ENCODE results near the gene ARMS2.

Gene ARMS2, protein sequence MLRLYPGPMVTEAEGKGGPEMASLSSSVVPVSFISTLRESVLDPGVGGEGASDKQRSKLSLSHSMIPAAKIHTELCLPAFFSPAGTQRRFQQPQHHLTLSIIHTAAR

DNA sequence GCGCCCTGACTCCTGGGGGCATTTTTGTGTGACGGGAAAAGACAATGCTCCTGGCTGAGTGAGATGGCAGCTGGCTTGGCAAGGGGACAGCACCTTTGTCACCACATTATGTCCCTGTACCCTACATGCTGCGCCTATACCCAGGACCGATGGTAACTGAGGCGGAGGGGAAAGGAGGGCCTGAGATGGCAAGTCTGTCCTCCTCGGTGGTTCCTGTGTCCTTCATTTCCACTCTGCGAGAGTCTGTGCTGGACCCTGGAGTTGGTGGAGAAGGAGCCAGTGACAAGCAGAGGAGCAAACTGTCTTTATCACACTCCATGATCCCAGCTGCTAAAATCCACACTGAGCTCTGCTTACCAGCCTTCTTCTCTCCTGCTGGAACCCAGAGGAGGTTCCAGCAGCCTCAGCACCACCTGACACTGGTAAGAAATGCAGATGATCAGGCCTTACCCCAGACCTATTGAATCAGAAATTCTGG, at the start of gene ARMS2:
Gene ARMS2 (plus strand): TSS at position 51 of the 478 bp plus-strand sequence. CDS start 75 bp downstream, at position 126.
- no peak for DNase-seq

DNA sequence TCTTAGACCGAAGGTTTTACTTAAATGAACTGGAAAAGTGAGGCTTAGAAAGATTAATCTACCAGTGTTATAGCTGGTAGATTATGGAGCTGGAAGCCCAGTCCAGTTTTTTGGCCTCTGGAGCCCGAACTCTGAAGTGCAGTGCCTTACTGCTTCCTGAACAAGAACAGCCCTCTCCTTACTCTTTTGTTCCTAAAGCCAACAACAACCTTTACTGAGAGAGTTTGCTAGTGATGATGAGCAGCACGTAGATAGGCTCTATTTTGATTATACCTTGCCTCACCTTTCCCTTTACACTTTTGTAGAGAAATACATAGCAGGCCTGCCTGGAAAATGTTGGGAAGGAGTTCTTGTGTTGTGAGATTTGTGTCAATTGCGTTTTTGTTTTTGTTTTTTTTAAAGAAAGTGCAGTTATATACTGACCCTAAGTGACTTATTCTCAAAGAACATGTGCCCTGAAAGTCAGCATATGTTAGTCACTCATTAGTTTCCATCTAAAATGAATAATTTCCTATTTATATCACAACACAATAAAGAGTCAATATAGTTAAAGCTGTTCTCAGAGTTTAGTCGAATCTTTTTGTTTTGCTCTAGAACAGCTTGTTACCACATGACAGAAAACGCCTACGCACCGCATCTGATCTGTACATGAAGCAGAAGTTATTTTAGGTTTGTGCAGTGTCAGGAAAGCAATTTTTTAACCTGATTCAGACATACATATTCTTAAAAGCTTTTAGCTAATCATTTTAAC, 46.9 kb upstream of the ARMS2 start:
- peak; percentile 51 for DNase-seq

DNA sequence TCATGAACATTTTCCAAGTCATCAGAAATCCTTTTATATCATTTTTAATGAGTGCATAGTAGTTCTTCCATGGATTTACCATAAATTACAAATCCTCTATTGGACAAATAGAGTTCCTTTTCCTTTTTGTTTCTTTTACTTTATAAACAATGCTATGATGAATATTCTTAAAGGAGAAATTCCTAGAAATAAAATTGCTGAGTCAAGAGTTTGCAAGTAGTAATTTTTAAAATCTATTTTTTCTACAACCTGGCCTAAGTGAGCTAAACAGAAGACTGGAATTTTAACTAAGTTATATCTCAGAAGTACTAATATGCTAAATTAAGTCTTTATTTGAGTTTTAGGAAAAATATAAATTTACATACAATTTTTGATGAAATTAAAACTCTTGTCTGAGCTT, 41.1 kb upstream of the ARMS2 start:
- DNase-seq = no peak

DNA sequence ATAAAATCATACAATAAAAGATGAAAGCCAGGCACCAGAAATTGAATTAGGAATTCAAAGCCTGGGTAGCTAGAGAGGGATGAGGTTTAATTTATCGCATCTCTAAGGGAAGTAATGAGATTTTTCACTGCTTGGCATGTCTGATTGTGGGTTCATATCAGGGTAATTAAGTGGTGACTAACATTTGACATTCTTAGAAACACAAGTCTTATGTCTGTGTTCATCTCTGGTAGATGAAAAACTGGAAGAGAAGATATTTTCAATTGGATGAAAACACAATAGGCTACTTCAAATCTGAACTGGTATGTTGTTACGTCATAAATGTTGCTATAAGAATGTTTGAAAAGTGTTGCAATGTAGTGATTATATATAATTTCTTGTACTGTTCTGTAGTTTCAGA, 36.8 kb upstream of the ARMS2 start:
- no peak for DNase-seq

DNA sequence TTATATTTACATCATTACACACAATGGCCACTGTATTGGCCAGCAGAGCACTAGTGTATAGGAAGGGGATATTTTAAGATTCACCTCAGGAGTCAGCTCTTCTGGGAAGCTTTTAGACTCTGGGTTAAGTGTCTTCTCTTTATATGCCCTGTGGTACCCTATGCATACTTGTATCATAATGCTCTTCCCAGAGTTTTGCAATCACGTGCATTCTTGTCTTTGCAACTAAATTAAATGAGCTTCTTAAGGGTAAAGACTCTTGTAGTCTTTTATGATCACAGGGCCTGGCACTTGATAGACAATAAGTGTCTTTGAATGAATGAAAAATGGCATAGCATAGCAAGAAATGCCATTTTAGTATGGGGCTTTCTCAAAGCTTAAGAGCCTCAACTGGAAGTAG, 35.4 kb upstream of the ARMS2 start:
- DNase-seq = no peak

DNA sequence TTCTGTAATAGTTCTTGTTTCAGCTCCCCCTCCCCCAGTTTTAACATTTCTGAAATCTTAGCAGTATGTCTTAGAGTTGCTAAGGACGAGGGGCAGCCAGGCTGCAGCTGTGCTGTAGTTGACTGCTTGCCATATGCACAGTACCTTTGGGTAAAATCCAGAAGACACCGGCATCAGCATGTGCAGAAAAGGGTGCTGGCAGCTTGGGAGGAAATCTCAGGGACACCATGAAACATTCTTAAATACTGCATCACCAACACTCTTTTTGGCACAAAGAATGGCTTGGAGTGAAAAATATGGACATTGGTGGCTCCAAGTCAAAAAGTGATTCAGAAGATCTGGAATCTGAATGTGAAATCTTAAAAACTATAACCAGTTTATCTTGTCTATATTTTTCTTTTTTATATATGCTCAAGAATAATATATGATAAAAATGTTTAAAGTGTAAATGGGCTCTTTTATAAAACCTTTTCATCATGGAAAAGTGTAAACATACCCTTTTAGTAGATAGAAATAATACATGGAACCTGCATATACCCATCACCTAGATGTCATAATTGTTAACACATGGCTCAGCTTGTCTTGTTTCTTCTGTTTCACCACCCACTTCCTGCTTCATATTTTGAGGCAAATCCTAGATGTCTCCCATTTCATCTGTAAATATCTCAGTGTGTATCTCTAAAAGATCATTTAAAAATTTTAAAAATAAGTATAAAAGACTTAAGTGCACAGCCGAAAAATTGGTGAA, 34.4 kb upstream of the ARMS2 start:
- DNase-seq = no peak

DNA sequence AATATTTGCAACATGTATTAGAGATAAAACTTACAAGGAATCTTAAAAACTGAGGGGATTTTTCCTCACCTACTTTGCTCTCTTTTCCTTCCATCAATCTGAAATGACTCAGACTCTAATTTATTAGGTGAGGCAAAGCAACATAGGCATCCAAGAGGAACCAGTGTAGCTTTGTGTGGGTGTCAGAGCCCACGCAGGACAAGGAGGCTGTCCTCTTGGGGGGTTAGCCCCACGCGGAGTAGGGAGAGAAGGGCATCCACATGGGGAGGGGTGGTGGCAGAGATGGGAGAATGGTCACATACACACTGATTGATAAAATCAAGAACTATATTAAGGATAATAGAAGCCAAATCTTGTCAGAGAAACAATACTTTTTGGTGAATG, 33.8 kb upstream of the ARMS2 start:
- no peak for DNase-seq

DNA sequence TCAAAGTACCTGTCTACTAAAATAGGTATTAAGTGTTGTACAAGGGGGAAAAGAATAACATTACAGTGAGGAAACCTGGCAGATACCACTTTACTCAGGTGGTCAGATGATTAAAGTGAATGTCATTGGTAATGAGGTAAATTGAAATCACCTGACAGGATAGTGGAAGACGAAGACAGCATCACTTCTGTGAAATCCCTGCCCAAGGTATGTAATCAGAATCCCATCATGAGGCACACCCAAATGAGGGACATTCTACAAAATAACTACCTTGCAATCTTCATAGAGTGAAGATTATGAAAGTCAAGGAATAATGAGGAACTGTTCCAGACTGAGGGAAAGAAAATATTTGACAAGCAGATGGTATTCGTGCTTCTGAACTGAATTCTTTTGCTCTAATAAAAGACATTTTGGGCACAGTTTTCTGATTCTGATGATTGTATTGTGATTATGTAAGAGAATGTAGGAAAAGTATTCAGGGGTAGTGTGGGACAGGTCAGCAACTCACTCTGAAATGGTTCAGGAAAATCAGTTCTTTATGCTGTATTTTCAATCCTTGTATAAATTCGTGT, 33.3 kb upstream of the ARMS2 start:
- no peak for DNase-seq

DNA sequence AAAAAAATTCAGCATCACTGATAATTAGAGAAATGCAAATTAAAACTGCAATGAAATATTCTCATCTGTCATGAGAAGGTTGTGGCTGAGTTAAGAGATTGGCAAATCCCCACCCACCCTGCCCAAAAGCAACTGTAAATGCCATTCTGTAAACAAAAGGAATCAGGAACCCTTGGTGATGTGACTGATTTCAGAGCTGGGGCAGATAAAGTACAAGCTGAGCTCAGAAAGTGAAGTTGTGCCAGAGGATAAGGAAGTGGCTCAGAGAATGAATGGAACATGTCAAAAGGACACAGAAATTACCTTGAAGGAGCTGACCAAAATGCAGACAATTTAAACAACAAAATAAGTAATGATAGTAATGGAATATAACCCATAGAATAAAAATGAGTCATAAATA, 32.7 kb upstream of the ARMS2 start:
- no peak for DNase-seq

DNA sequence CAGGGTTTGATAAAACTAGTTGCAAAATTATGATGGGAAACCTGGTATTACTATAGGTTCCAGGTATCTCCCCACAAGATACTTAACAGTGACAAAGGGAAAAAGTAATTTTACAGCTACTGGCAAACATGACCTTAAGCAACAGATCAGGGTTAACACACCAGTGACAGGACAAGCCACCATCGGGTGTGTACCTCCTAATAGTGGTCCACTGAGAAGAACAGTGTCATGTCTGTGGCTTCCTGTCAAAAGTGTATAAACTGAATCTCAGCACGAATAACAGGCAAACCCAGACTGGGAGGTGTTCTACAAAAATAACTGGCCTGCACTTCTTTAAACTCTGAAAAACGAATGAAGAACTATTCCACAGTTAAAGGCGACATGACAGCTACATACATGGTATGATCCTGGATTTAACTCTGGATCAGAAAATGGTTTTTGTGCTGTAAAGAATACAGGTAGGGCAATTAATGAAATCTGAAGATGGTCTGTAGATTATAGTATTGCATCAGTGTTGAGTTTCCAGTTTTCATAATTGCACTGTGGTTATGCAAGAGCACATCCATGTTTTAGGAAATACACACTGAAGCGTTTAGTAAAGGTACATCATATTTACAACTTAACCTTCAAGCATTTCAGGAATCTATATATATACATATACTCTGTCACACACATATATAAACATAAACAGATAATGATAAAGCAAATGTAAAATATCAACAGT, 32.0 kb upstream of the ARMS2 start:
- no peak for DNase-seq

DNA sequence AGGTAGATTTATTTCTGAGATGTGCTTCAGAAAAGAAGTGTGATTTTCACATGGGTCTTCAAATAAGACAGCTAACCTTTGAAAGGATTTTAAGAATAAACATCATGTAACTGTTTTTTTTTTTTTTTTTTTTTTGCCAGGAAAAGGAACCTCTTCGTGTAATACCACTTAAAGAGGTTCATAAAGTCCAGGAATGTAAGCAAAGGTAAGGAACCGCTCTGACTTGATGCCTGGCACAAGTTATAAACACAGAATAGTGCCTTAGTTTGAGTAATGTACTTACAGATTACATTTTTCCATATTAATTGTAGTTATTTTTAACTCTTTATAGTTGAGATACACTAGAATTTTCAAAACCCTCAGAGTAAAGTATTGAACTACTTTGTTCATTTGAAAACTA, 30.4 kb upstream of the ARMS2 start:
- no peak for DNase-seq

DNA sequence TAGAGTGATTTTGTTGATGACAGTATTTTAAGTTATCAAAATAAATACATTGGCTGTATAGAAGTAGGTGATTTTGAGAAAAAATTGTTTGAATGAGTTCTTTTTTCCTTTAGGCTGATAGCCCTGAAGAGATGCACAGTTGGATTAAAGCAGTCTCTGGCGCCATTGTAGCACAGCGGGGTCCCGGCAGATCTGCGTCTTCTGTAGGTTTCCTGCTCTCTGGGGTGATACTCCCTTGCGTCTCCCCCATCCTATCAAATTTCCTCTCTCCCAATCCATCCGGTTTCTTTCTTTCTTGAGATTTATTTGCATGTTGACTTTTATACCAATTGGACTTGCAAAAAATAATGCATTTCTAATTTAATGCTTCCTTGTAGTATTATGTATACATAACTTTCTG, 27.6 kb upstream of the ARMS2 start:
- no peak for DNase-seq

DNA sequence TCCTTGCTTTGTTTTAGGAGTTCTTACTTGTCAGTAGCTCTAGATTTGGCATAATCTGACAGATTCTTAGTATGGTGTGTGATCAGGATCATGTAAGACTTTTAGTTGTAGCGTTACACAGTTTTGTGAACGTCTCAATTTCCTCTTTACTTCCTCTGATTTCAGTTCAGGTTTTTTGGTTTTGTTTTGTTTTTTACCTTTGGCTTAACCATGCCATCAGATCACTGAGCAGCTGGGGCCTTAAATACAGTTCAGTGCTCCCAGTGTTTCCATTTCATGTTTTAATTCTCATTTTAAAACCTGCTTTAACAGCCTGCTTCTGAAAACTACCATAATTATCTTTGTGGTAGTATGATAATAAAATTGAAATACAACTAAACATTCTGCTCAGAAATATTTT, 27.2 kb upstream of the ARMS2 start:
- DNase-seq = no peak

DNA sequence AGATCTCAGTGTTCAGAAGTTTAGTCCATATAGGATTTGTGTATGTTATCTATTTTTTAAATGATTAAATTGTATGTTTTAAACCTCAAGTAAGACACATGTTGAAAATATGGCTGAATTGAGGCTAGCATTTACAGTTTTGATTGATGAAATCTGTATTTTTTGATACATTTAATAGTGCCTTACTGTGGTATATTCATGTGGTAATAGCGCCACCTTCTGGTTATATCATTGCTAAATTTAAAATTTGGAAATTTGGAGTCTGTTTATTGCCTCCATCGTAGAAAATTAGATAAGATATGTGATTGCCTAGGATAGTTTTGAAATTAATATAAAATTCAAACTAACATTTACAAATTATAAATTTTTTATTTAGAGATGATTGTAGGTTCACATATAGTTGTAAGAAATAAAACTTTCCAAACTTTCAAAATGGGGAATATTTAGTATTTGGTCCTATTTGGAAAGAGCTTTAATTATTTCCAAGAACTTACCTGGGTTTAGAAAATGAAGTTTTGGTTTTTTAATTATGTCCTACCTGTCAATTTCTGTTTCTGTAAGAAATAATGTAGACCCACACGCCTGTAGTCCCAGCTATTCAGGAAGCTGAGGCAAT, 19.1 kb upstream of the ARMS2 start:
- DNase-seq = no peak

DNA sequence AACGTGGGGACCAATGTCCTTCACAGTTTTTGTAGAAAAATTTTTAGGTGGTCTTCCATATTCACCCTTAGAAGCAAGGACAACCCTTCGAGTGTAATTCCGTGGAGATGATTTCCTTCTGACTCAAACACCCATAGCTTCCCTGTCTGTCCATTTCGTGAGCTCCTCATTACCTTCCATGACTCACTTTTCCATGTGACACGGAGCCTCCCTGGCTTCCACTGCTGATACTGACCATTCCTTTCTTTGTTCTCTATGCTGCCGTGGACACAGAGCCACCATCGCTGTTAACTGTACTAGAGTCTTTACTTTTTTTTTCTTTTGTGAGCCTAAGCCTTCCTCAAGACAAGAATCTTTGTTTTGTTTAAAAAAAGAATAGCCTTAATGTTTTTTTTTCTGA, 12.5 kb upstream of the ARMS2 start:
- DNase-seq = no peak

DNA sequence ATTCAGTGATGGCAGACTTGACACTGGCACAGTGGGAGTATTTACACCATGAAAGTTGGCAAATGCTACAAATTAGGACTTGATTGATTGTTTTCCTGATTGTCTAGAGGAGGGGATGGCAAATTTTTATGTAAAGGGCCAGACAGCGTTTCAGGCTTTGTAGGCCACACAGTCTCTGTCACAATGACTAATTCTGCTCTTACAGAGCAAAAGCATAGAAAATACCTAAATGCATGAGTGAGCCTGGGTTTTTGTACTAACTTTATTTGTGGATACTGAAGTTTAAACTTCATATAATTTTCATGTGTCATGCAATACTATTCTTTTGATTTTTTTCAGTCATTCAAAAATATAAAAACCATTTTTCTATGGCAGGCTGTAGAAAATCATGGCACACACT, 9.0 kb upstream of the ARMS2 start:
- DNase-seq = no peak

DNA sequence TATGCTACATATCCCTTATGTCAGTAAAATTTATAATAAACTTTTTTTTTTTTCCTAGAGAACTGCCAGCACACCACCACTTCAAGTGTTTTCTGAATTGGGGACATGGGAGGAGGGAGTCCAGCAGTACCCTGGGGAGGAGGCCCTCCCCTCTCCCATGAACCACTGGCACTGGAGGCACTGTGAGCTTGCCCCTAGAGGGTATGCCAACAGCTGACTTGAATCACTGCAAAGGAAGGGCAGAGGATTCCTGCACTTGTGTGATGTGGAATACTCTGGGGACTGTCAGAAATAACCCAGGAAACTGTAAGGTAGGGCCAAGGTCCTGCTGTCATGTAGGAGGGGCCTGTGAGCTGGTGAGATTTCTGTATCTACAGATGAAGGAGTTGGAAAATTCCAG, 8.5 kb upstream of the ARMS2 start:
- no peak for DNase-seq

DNA sequence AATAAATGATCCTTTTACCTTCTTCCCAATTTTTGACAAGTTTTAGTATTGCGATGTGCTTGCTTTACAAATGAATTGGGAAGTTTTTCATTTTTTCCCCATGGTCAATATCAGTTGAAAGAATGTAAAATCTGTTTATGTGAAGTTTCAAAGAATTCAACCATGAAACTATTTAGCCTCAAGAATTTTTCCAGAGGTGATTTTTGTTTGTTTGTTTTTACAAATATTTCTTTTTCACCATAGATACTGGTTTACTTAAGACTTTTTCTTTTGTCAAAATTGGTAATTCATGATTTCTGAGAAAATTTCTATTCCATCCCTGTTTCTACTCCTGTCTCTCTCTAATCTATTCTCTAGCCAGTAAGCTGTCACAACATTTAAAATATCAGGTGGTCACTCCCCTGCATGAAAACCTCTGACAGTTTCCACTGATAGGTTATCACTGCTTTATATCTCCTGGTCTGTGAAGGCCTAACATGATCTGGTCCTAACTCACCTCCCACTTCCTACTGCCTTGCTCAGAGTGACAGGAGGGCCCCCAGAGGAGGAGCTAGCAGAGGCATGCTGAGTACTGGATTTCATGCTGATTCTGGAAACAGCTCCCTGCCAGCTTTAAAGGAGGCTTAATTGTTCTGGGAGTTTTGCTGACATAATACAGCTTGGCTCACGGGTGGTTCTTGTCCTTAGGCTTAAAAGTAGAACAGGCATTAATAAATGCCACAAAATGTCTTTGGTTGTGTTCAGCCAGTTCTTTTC, 7.6 kb upstream of the ARMS2 start:
- DNase-seq = no peak

DNA sequence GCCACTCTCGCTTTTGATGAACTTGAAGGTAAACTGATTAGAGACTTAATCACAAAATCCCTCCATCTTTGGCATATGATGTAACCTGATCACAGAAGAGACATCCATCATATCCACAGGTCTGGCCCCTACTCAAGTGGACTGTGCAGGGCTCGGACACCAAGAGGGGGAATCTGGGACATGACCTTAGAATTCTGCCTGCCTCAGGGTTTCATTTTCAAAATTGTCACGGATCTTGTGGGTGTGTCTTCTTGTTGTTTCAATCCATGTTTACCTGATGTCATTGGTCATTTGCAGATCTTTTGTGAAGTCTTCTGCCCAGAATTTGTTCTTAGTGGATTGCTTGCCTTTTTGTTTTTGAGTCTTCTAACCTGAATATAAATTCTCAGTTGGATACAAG, 5.9 kb upstream of the ARMS2 start:
- DNase-seq = no peak

DNA sequence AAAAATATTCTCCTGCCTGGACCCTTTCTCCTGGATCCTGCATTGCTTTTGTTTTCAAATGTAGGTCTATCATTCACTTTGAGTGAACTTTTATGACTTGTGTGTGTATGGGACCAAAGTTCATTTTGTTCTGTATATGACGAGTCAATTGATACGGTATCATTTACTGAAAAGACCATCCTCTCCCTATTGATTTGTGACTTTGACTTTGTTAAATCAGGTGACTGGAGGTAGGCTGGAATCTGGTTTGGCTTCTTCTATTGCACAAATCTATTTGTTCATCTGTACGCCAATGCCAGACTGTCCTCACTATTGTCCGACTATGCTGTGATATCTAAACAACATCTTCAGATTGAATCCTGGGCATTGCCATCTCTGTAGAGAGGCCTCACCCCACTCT, 5.3 kb upstream of the ARMS2 start:
- no peak for DNase-seq

DNA sequence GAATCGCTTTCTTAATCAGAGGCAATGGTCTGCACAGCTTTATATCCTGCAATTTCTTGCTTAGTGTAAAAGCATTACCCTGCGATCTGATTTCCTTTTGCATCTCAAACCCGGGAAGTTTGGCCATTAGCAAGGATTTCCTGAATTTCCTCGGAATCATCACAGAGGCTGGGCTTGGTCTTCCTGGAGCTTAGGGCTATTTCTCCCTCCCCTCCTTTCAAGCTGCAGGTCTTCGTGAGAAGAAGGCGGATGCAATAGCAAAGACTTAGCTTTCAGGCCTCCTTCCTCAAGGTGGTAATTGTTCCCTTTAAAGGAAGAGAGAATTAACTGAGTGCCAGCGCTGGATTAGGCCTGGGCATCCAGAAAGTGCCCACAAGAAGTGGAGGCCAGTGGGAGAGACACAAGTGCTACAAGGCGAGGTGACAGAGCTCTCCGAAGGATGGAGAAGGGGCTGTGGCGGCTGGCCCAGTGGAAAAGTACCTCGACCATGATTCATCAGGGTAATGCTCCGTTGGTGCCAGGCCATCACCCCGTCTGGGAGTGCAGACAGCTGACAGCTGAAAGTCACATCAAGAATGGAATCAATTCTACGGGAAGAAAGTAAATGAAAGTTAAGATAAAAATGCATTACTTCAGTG, 4.0 kb upstream of the ARMS2 start:
- no peak for DNase-seq

DNA sequence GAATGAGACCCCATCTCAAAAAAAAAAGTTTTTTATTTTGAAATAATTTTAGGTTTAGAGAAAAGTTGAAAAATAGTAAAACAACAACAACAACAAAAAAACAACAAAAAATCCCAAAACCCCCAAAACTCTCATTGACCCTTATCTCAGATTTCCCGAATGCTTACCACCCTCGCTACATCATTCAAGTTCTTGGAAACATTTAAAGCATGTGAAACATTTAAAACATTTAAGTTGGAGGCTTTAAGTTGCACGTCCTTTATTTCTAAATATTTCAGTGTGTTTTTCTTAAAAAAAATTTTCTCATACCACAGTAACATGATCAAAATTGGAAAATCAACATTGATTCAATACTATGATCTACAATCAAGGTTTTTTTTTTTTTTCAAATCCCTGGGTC, 382 bp upstream of the ARMS2 start:
- DNase-seq = no peak

All from stimulated activated CD4-positive, alpha-beta T cell treated with anti-CD3 and anti-CD28 coated beads, Interleukin-1b, Interleukin-23, amount 100 ng/mL, for 48 hours (primary cell).